ENCODE results near the gene THPO. TPM values are rescaled to one million over a fixed set of nuclear protein-coding genes. Genes with fewer than 3 reads are reported as not detected.

Gene THPO
- total RNA-seq, 1 donor from 2014 or later, result 0.41 TPM

DNA sequence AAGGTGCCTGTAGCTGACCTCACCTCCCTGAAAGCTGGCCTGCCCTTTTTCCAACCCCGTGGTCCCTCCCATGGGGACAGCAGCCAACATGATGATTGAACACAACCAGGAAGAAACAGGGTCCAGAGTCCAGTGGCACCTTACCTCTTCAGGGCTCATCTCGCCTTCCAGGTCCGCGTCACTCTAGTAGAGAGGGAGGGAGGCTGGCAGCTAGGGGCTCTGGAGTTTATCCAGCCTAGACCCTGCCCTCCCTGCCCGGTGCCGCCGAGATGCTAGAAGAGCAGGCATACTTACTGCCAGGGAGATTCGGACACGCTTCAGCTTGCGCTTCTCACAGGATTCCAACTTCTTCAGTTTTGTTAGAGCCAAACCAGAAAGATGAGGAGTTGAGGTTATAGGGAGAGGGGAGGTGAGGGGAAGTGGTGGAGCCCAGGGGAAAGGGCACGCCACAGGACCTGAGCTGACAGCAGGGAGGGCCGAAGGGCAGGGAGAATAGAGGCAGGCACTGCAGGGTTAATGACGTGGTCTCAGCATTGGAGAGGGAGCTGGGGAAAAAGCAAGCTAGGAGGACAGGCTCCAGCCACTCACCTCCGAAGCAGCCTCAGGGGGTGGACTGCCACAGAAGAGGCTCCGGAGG, 25.7 kb downstream of the THPO start:
- H3K27ac Mint-ChIP-seq, result peak overlapping the region; percentile 73
- no peaks in the 10 kb centered on the region for H3K9me3 Mint-ChIP-seq
- H3K4me3 Mint-ChIP-seq, result no peak overlapping the region
- TF ChIP-seq CTCF (conservative IDR thresholded peaks at IDR 0.05), result no peak
- DNase-seq (ENCODE audit: extremely low spot score, unreplicated experiment), result no peak
- peaks cover 39% of the 10 kb centered on the region for H3K4me1 Mint-ChIP-seq (ENCODE audit: unreplicated experiment)
- peaks cover 13% of the 10 kb centered on the region for H3K36me3 Mint-ChIP-seq
- no peaks in the 10 kb centered on the region for H3K27me3 Mint-ChIP-seq

- no peak for TF ChIP-seq CTCF (conservative IDR thresholded peaks at IDR 0.05)
- peak overlapping the region; percentile 73 for H3K27ac Mint-ChIP-seq
- H3K4me1 Mint-ChIP-seq (ENCODE audit: unreplicated experiment), result peaks cover 45% of the 10 kb centered on the region
- no peaks in the 10 kb centered on the region for H3K9me3 Mint-ChIP-seq
- no peak for DNase-seq (ENCODE audit: extremely low spot score, unreplicated experiment)
- peak overlapping the region; percentile 59 for H3K4me3 Mint-ChIP-seq
- peaks cover 10% of the 10 kb centered on the region for H3K36me3 Mint-ChIP-seq
- H3K27me3 Mint-ChIP-seq, result no peaks in the 10 kb centered on the region
Observed at GRCh38 chr3:184351511-184352148, 26.4 kb downstream of the THPO start.

DNA sequence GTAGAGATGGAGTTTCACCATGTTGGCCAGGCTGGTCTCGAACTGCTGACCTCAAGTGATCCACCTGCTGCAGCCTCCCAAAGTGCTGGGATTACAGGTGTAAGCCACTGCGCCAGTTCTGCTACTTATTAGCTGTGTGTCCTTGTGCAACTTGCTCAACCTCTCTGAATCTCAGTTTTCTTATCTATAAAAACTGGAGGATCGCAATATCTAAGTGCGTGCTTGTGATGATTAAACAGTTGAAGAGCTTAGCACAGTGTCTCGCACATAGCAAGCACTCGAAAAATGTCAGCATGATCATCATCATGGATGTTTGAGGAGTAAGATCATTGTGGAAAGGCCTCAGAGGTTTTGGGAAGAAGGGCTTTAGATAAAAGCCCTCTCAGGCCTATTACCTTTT, 27.4 kb downstream of the THPO start:
- DNase-seq (ENCODE audit: extremely low spot score, unreplicated experiment), result no peak
- TF ChIP-seq CTCF (conservative IDR thresholded peaks at IDR 0.05), result no peak
- Mint-ChIP-seq H3K36me3 (peaks cover 12% of the 10 kb centered on the region), H3K27me3 (no peaks in the 10 kb centered on the region), H3K9me3 (no peaks in the 10 kb centered on the region), H3K27ac (no peak overlapping the region), H3K4me3 (no peak overlapping the region), H3K4me1 (ENCODE audit: unreplicated experiment) (peaks cover 48% of the 10 kb centered on the region)

DNA sequence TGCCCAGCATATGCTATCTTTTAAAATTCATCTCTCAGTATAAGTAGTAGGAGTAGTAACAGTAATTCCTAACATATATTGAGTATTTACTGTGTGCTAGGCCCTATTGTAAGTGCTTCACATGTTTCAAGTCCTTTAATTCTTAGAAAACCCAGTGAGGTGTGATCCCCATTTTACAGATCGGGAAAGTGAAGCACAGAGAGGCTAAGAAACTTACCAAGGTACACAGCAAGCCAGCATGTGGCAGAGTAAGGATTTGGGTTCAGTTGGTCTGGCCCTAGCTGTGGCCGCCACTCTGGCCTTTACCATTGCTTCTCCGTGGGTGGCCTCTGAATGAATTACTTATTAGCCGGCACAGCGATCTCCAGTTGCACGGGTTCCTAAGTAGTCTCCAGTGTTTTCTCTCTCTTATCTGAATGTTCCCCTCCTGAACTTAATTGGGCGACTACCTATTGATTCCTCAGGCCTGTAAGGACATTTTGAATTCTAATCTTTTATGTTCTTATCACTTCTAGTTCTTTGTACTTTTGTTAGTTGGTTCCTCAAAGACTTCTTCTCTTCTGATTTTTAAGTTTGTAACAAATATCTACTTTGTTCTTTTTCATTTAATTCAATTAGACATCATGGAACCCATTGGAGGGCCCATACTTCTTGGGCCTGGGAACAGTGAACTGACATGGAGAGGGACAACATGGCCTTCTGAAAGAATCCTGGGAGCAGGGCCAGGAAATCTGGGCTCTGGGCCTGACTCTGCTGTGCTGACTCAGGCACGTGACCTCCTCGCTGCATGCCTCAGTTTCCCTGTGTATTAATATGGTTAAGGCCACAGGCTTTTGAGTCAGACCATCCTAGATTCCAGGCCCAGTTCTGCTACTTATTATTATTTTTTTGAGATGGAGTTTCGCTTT, 28.2 kb downstream of the THPO start:
- DNase-seq (ENCODE audit: extremely low spot score, unreplicated experiment), result no peak
- no peaks in the 10 kb centered on the region for H3K27me3 Mint-ChIP-seq
- no peaks in the 10 kb centered on the region for H3K9me3 Mint-ChIP-seq
- no peak overlapping the region for H3K27ac Mint-ChIP-seq
- H3K4me1 Mint-ChIP-seq (ENCODE audit: unreplicated experiment), result peaks cover 53% of the 10 kb centered on the region
- no peak overlapping the region for H3K4me3 Mint-ChIP-seq
- TF ChIP-seq CTCF (conservative IDR thresholded peaks at IDR 0.05), result no peak
- H3K36me3 Mint-ChIP-seq, result peaks cover 9% of the 10 kb centered on the region

DNA sequence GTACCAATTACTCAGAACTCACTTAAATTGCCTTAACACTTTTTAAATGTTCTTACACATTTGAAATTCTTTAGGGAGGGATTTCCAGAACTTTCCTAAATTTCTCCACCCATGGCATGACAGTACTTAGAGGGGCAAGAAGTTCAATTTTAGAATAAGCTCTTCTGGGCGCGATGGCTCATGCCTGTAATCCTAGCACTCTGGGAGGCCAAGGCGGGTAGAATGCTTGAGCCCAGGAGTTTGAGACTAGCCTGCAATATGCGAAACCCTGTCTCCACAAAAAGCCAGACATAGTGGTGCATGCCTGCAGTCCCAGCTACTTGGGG, 30.0 kb downstream of the THPO start:
- H3K36me3 Mint-ChIP-seq, result peaks cover 9% of the 10 kb centered on the region
- H3K27me3 Mint-ChIP-seq, result no peaks in the 10 kb centered on the region
- TF ChIP-seq CTCF (conservative IDR thresholded peaks at IDR 0.05), result no peak
- H3K4me1 Mint-ChIP-seq (ENCODE audit: unreplicated experiment), result peaks cover 58% of the 10 kb centered on the region
- no peak overlapping the region for H3K4me3 Mint-ChIP-seq
- no peaks in the 10 kb centered on the region for H3K9me3 Mint-ChIP-seq
- no peak for DNase-seq (ENCODE audit: extremely low spot score, unreplicated experiment)
- peak overlapping the region; percentile 5 for H3K27ac Mint-ChIP-seq

Measured in type B pancreatic cell (in vitro differentiated cells).